DOHH2 (cell line): Measurements from ENCODE around the gene ZNF48.

Source experiments
- H3F3A ChIP-seq: fragments of 200-600 bp; sonication (generic), shearing (Covaris generic); 2 replicates; pipeline ENCODE4 v1.6.0; 2016; ENCODE audit warnings: antibody characterized with exemption, mild to moderate bottlenecking; ENCODE audit not compliant: control insufficient read depth, insufficient read depth
- H3K27ac ChIP-seq: fragments of 200-600 bp; sonication (generic); 2 replicates; pipeline ENCODE4 v1.5.1; 2014; ENCODE audit warnings: low read depth, mild to moderate bottlenecking, low read length, moderate library complexity
- H3K27me3 ChIP-seq: fragments of 200-600 bp; sonication (generic); 2 replicates; pipeline ENCODE4 v1.6.1; 2014; ENCODE audit warnings: mild to moderate bottlenecking, low read length, mixed read lengths; ENCODE audit not compliant: control insufficient read depth
- H3K36me3 ChIP-seq: fragments of 200-600 bp; sonication (generic); 2 replicates; pipeline ENCODE4 v1.6.1; 2014; ENCODE audit warnings: mild to moderate bottlenecking, low read length, moderate library complexity, mixed read lengths; ENCODE audit not compliant: control insufficient read depth
- H3K4me1 ChIP-seq: fragments of 200-600 bp; sonication (generic); 2 replicates; pipeline ENCODE4 v1.6.1; 2014; ENCODE audit warnings: mild to moderate bottlenecking, low read length, mixed read lengths; ENCODE audit not compliant: control insufficient read depth
- H3K4me2 ChIP-seq: fragments of 200-600 bp; sonication (generic); 2 replicates; pipeline ENCODE4 v1.6.0; 2014; ENCODE audit warnings: mild to moderate bottlenecking, low read length, moderate library complexity
- H3K4me3 ChIP-seq: fragments of 200-600 bp; sonication (generic); 2 replicates; pipeline ENCODE4 v1.5.1; 2014; ENCODE audit warnings: mild to moderate bottlenecking, low read length, mixed read lengths
- H3K79me2 ChIP-seq: fragments of 200-600 bp; sonication (generic); 2 replicates; pipeline ENCODE4 v1.6.1; 2014; ENCODE audit warnings: mild to moderate bottlenecking, low read length, mixed read lengths; ENCODE audit not compliant: control insufficient read depth
- H3K9me2 ChIP-seq: fragments of 200-600 bp; sonication (generic); replicated peaks from 2 replicates; pipeline ENCODE4 v1.6.1; 2014; ENCODE audit warnings: mild to moderate bottlenecking, low read length, mixed read lengths; ENCODE audit not compliant: control insufficient read depth
- H3K9me3 ChIP-seq: fragments of 200-600 bp; sonication (generic); 2 replicates; pipeline ENCODE4 v1.6.1; 2014; ENCODE audit warnings: antibody characterized with exemption, low read length, mixed read lengths; ENCODE audit not compliant: control insufficient read depth, insufficient read depth
- H4K20me1 ChIP-seq: fragments of 200-600 bp; sonication (generic); 2 replicates; pipeline ENCODE4 v1.6.0; 2014; ENCODE audit warnings: low read depth, mild to moderate bottlenecking, antibody characterized with exemption, low read length, moderate library complexity; ENCODE audit not compliant: control insufficient read depth, insufficient read depth
- EZH2phosphoT487 ChIP-seq: fragments of 200-600 bp; sonication (generic); IDR thresholded peaks from 2 replicates; pipeline ENCODE4 v1.6.1; 2017; ENCODE audit warnings: borderline replicate concordance, mild to moderate bottlenecking, antibody characterized with exemption, low read length, moderate library complexity, mixed read lengths
- TF ChIP-seq, protein P1 (sequence below): fragments of 200-600 bp; sonication (generic); IDR thresholded peaks from one replicate; pipeline ENCODE4 v1.5.1; 2014; ENCODE audit warnings: antibody characterized with exemption, mild to moderate bottlenecking, low read depth, low read length; ENCODE audit not compliant: poor library complexity, severe bottlenecking

Gene ZNF48

DNA sequence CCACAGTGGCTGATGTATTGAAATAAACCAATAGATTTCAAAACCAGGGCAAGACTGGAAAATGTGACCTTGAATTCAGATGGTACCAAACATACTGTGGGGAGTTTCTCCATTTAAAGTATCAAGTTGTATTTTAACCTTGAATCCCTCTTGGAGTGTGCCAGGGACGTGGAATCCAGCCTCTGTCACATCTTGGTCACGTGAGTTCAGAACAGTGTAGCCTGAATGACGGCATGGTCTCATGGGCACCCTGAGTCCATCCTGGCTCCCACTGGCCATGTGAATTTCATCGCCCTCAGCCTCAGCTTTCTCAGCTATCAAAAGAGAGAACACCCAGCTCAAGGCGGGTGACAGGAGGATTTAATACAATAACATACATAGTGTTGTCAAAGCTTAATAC, 18.9 kb downstream of the ZNF48 start:
- H3K36me3 ChIP-seq: peaks cover 51% of the 10 kb centered on the region

GRCh38 chr16:30416047-30416603, 20.9 kb downstream of the ZNF48 start:
- H3K4me1 ChIP-seq: peaks cover 17% of the 10 kb centered on the region
- TF ChIP-seq EZH2phosphoT487: no peak
- H3K27ac ChIP-seq: no peak overlapping the region
- no peaks in the 10 kb centered on the region for H3K27me3 ChIP-seq
- no peak overlapping the region for H3K4me3 ChIP-seq
- no peak overlapping the region for H3K4me2 ChIP-seq
- peaks cover 34% of the 10 kb centered on the region for H3F3A ChIP-seq
- H4K20me1 ChIP-seq: no peaks in the 10 kb centered on the region
- H3K79me2 ChIP-seq: peaks cover 30% of the 10 kb centered on the region
- peaks cover 56% of the 10 kb centered on the region for H3K36me3 ChIP-seq
- H3K9me3 ChIP-seq: no peaks in the 10 kb centered on the region
- no peaks in the 10 kb centered on the region for H3K9me2 ChIP-seq

More for the DNA sequence above, 18.9 kb downstream of the ZNF48 start:
- Histone ChIP-seq H4K20me1 (no peaks in the 10 kb centered on the region), H3K4me3 (no peak overlapping the region), H3K9me2 (no peaks in the 10 kb centered on the region), H3K79me2 (peaks cover 35% of the 10 kb centered on the region), H3K4me1 (peaks cover 26% of the 10 kb centered on the region), H3F3A (peaks cover 20% of the 10 kb centered on the region), H3K27me3 (no peaks in the 10 kb centered on the region), H3K27ac (no peak overlapping the region), H3K9me3 (no peaks in the 10 kb centered on the region), H3K4me2 (no peak overlapping the region)
- TF ChIP-seq EZH2phosphoT487: no peak
- TF ChIP-seq, protein P1, sequence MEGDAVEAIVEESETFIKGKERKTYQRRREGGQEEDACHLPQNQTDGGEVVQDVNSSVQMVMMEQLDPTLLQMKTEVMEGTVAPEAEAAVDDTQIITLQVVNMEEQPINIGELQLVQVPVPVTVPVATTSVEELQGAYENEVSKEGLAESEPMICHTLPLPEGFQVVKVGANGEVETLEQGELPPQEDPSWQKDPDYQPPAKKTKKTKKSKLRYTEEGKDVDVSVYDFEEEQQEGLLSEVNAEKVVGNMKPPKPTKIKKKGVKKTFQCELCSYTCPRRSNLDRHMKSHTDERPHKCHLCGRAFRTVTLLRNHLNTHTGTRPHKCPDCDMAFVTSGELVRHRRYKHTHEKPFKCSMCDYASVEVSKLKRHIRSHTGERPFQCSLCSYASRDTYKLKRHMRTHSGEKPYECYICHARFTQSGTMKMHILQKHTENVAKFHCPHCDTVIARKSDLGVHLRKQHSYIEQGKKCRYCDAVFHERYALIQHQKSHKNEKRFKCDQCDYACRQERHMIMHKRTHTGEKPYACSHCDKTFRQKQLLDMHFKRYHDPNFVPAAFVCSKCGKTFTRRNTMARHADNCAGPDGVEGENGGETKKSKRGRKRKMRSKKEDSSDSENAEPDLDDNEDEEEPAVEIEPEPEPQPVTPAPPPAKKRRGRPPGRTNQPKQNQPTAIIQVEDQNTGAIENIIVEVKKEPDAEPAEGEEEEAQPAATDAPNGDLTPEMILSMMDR: no peak

GRCh38 chr16:30416624-30417528, 21.7 kb downstream of the ZNF48 start:
- TF ChIP-seq, protein P1: no peak
- TF ChIP-seq EZH2phosphoT487: no peak
- Histone ChIP-seq H3K79me2 (peaks cover 26% of the 10 kb centered on the region), H3K36me3 (peaks cover 54% of the 10 kb centered on the region), H3F3A (peaks cover 37% of the 10 kb centered on the region), H4K20me1 (no peaks in the 10 kb centered on the region), H3K27ac (0 out of 2 replicates have a peak overlapping the region, but pooled peaks have one; percentile 16), H3K9me2 (no peaks in the 10 kb centered on the region), H3K4me3 (peak overlapping the region; percentile 73), H3K4me1 (peaks cover 17% of the 10 kb centered on the region), H3K27me3 (no peaks in the 10 kb centered on the region), H3K4me2 (peak overlapping the region; percentile 66), H3K9me3 (no peaks in the 10 kb centered on the region)
